Gastrocnemius medialis (tissue), 4 donors: ENCODE measurements around the gene DUSP6.

Source experiments
- CTCF ChIP-seq, 5 experiments: fragments of 450-650 bp in 3 of 5; fragments of 200-600 bp in 2 of 5; sonication (generic) in 2 of 5; IDR thresholded peaks in 4 of 5; conservative IDR thresholded peaks in 1 of 5; 1 replicate in 4 of 5; 2 replicates in 1 of 5; pipeline ENCODE4 v1.5.1; 2016 to 2019; ENCODE audit warnings: antibody characterized with exemption in 5 of 5, mild to moderate bottlenecking in 3 of 5, moderate library complexity in 3 of 5
- POLR2A ChIP-seq, 2 donors: fragments of 450-650 bp; IDR thresholded peaks; one replicate each; pipeline ENCODE4 v1.6.1; 2017; ENCODE audit warnings: antibody characterized with exemption in 2 of 2, mild to moderate bottlenecking in 2 of 2, moderate library complexity in 2 of 2

- TF ChIP-seq CTCF (IDR thresholded peaks at IDR 0.05 in 4 of 5, conservative IDR thresholded peaks at IDR 0.05 in 1 of 5) (no peak), POLR2A (IDR thresholded peaks at IDR 0.05) (no peak)
Observed at GRCh38 chr12:89333564-89334252, 18.6 kb downstream of the DUSP6 start.
